ENCODE results near the gene SLC27A3. TPM values are rescaled to one million over a fixed set of nuclear protein-coding genes. Genes with fewer than 3 reads are reported as not detected.

The SLC27A3 gene
- total RNA-seq, 4 donors from 2014 or later: 15.2 to 159 (median 26.2) TPM

GRCh38 chr1:153790313-153790965 is 15.2 kb downstream of the SLC27A3 start:
- H3K27ac ChIP-seq: peak overlapping the region; percentile 81 to 89 (median 88)
- peak; percentile 69 for DNase-seq
- H3K4me1 ChIP-seq: peaks cover 0 to 26% (median 19%) of the 10 kb centered on the region in 4 donors
- WGBS, 2 donors (ENCODE audit: low coverage in 1 of 2): 24 to 44% methylated on average over 10 to 16 of the region's 16 CpGs
- H3K27me3 ChIP-seq: peaks cover 5% of the 10 kb centered on the region
- no peaks in the 10 kb centered on the region for H3K9me3 ChIP-seq
- peak overlapping the region in 3 of 4 donors; percentile 7 to 35 (median 23) for H3K4me3 ChIP-seq
- in situ Hi-C loops (cut with MboI; ENCODE audit: low pct_ligation_motif_present in 1 of 4, low pct_unique_long_range_greater_than_20kb in 1 of 4, low sequenced_read_pairs in 3 of 4): loop anchor here in 2 of 4 donors (10.0 kb wide), 2 partner anchors 194 to 204 kb away; partner anchors contain the start of genes RAB13 (in 1 of the 2) and RPS27 (in 1 of the 2)
- intact Hi-C loops (cut with DNase I; ENCODE audit: low total_unique reads): no loop called here
- TF ChIP-seq POLR2AphosphoS5 (IDR thresholded peaks at IDR 0.05) (peak; percentile 76 to 93 (median 84)), CTCF (IDR thresholded peaks at IDR 0.05) (no peak), EP300 (IDR thresholded peaks at IDR 0.05; ENCODE audit: low read depth) (peak; percentile 91), POLR2A (IDR thresholded peaks at IDR 0.05) (peak; percentile 39)
- no peaks in the 10 kb centered on the region for H3K36me3 ChIP-seq

GRCh38 chr1:153790966-153791647 is 15.9 kb downstream of the SLC27A3 start:
- 49 to 65% methylated on average over 8 to 9 of the region's 9 CpGs for WGBS, 2 donors (ENCODE audit: low coverage in 1 of 2)
- Histone ChIP-seq H3K4me1 (peaks cover 0 to 26% (median 19%) of the 10 kb centered on the region in 4 donors), H3K27me3 (peaks cover 5% of the 10 kb centered on the region), H3K27ac (peak overlapping the region; percentile 81 to 89 (median 88)), H3K9me3 (no peaks in the 10 kb centered on the region), H3K36me3 (no peaks in the 10 kb centered on the region), H3K4me3 (peak overlapping the region in 3 of 4 donors; percentile 7 to 35 (median 23))
- in situ Hi-C loops (cut with MboI; ENCODE audit: low pct_ligation_motif_present in 1 of 4, low pct_unique_long_range_greater_than_20kb in 1 of 4, low sequenced_read_pairs in 3 of 4) (loop anchor here in 2 of 4 donors (10.0 kb wide), 2 partner anchors 194 to 204 kb away; partner anchors contain the start of genes RAB13 (in 1 of the 2) and RPS27 (in 1 of the 2)), intact Hi-C loops (cut with DNase I; ENCODE audit: low total_unique reads) (no loop called here)
- TF ChIP-seq POLR2A (IDR thresholded peaks at IDR 0.05) (no peak), POLR2AphosphoS5 (IDR thresholded peaks at IDR 0.05) (peak; percentile 4 to 46 (median 36))
- DNase-seq: peak; percentile 56

GRCh38 chr1:153791648-153792253 is 16.5 kb downstream of the SLC27A3 start:
- no peak for DNase-seq
- H3K9me3 ChIP-seq: no peaks in the 10 kb centered on the region
- intact Hi-C loops (cut with DNase I; ENCODE audit: low total_unique reads): no loop called here
- H3K36me3 ChIP-seq: no peaks in the 10 kb centered on the region
- H3K4me1 ChIP-seq: peaks cover 0 to 26% (median 19%) of the 10 kb centered on the region in 4 donors
- H3K27ac ChIP-seq: peak overlapping the region; percentile 81 to 89 (median 88)
- peaks cover 5% of the 10 kb centered on the region for H3K27me3 ChIP-seq
- TF ChIP-seq EP300 (IDR thresholded peaks at IDR 0.05; ENCODE audit: low read depth): no peak
- TF ChIP-seq POLR2A (IDR thresholded peaks at IDR 0.05): no peak
- TF ChIP-seq POLR2AphosphoS5 (IDR thresholded peaks at IDR 0.05): no peak
- TF ChIP-seq CTCF (IDR thresholded peaks at IDR 0.05): no peak
- in situ Hi-C loops (cut with MboI; ENCODE audit: low pct_ligation_motif_present in 1 of 4, low pct_unique_long_range_greater_than_20kb in 1 of 4, low sequenced_read_pairs in 3 of 4): loop anchor here in 2 of 4 donors (10.0 kb wide), 2 partner anchors 193 to 203 kb away; partner anchors contain the start of genes RAB13 (in 1 of the 2) and RPS27 (in 1 of the 2)
- 71 to 76% methylated on average over 1 to 16 of the region's 16 CpGs for WGBS, 2 donors (ENCODE audit: low coverage in 1 of 2)
- no peak overlapping the region for H3K4me3 ChIP-seq

GRCh38 chr1:153792631-153793041 is 17.4 kb downstream of the SLC27A3 start:
- TF ChIP-seq CTCF (IDR thresholded peaks at IDR 0.05): no peak
- Histone ChIP-seq H3K36me3 (no peaks in the 10 kb centered on the region), H3K4me1 (peaks cover 0 to 29% (median 21%) of the 10 kb centered on the region in 4 donors), H3K4me3 (no peak overlapping the region), H3K27me3 (peaks cover 4% of the 10 kb centered on the region), H3K27ac (no peak overlapping the region), H3K9me3 (no peaks in the 10 kb centered on the region)
- WGBS, 2 donors (ENCODE audit: low coverage in 1 of 2): 86 to 93% methylated on average over 7 to 11 of the region's 11 CpGs
- DNase-seq: no peak
- in situ Hi-C loops (cut with MboI; ENCODE audit: low pct_ligation_motif_present in 1 of 4, low pct_unique_long_range_greater_than_20kb in 1 of 4, low sequenced_read_pairs in 3 of 4) (loop anchor here in 2 of 4 donors (10.0 kb wide), 2 partner anchors 192 to 202 kb away; partner anchors contain the start of genes RAB13 (in 1 of the 2) and RPS27 (in 1 of the 2)), intact Hi-C loops (cut with DNase I; ENCODE audit: low total_unique reads) (no loop called here)
